ENCODE measurements around the gene MBNL2. TPM values are rescaled to one million over a fixed set of nuclear protein-coding genes. Genes with fewer than 3 reads are reported as not detected.

The MBNL2 gene
- total RNA-seq, 1 experiment from 2014 or later = 74.3 TPM

DNA sequence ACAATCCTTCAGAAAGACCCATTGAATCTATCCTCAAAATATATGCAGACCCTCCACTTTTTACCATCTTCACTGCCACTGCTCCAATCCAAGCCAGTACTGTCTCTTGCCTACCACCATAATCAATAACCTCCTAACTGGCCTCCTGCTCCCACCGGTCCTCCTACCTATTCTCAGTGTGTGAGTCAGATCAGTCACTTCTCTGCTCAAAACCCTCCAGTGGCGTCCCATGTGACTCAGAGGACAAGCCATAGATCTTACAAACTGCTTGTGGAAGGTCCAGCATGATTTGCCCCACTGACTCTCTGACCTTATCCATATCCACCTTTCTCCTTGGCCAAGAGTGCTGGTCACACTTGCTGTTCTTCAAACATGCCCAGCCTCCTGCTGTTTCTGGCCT lies 23.4 kb upstream of the MBNL2 start:
- no peak for DNase-seq (ENCODE audit: unreplicated experiment)
- Mint-ChIP-seq H3K9me3 (ENCODE audit: unreplicated experiment) (peaks cover 7% of the 10 kb centered on the region), H3K4me1 (ENCODE audit: insufficient read depth, unreplicated experiment) (no peaks in the 10 kb centered on the region), H3K4me3 (ENCODE audit: unreplicated experiment) (no peak overlapping the region), H3K27ac (ENCODE audit: low read depth, unreplicated experiment) (no peak overlapping the region), H3K27me3 (ENCODE audit: insufficient read depth, unreplicated experiment) (no peaks in the 10 kb centered on the region), H3K36me3 (ENCODE audit: insufficient read depth, unreplicated experiment) (no peaks in the 10 kb centered on the region)
- BruUV-seq (replicated peaks) = no TSS peak
- ChIA-PET CTCF (interaction anchor here (2.1 to 17.3 kb wide), 2 partner anchors 14 to 87 kb away, joined by 13 to 478 read pairs; no protein-coding TSS in a partner anchor), POLR2A (interaction anchor here (1.4 kb wide), 1 partner anchor 10 kb away, joined by 3 read pairs; no protein-coding TSS in a partner anchor)
- TF ChIP-seq, protein P1, sequence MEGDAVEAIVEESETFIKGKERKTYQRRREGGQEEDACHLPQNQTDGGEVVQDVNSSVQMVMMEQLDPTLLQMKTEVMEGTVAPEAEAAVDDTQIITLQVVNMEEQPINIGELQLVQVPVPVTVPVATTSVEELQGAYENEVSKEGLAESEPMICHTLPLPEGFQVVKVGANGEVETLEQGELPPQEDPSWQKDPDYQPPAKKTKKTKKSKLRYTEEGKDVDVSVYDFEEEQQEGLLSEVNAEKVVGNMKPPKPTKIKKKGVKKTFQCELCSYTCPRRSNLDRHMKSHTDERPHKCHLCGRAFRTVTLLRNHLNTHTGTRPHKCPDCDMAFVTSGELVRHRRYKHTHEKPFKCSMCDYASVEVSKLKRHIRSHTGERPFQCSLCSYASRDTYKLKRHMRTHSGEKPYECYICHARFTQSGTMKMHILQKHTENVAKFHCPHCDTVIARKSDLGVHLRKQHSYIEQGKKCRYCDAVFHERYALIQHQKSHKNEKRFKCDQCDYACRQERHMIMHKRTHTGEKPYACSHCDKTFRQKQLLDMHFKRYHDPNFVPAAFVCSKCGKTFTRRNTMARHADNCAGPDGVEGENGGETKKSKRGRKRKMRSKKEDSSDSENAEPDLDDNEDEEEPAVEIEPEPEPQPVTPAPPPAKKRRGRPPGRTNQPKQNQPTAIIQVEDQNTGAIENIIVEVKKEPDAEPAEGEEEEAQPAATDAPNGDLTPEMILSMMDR (IDR thresholded peaks at IDR 0.05; ENCODE audit: unreplicated experiment) = no peak
- intact Hi-C loops (cut with micrococcal nuclease) = no loop called here

DNA sequence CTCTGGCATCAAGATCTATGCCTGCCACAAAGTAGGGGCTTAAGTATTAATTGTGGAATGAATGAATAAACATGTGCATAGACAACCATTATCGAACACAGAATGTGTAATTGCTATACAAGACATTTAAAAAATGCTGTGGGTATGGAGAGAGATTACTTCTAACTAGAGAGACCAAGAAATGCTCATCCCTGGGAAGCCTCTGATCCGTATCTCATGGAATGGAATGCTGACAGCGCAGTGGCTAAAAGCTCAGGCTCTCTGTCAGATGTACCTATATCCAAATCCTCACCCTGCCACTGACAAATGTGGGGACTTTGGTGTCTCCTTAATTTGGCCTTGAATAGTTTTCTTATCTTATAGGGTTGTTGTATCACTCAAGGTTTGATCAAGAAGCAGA lies 22.7 kb upstream of the MBNL2 start:
- H3K27ac Mint-ChIP-seq (ENCODE audit: low read depth, unreplicated experiment) = no peak overlapping the region
- ChIA-PET POLR2A (interaction anchor here (0.5 to 1.4 kb wide), 2 partner anchors 9 to 88 kb away, joined by 3 read pairs; no protein-coding TSS in a partner anchor), CTCF (interaction anchor here (0.6 to 17.3 kb wide), 4 partner anchors 13 to 88 kb away, joined by 3 to 478 read pairs (median 8); no protein-coding TSS in a partner anchor)
- no peaks in the 10 kb centered on the region for H3K36me3 Mint-ChIP-seq (ENCODE audit: insufficient read depth, unreplicated experiment)
- H3K4me1 Mint-ChIP-seq (ENCODE audit: insufficient read depth, unreplicated experiment) = no peaks in the 10 kb centered on the region
- H3K27me3 Mint-ChIP-seq (ENCODE audit: insufficient read depth, unreplicated experiment) = no peaks in the 10 kb centered on the region
- H3K9me3 Mint-ChIP-seq (ENCODE audit: unreplicated experiment) = peaks cover 8% of the 10 kb centered on the region
- intact Hi-C loops (cut with micrococcal nuclease) = no loop called here
- no peak for DNase-seq (ENCODE audit: unreplicated experiment)
- TF ChIP-seq, protein P1 (IDR thresholded peaks at IDR 0.05; ENCODE audit: unreplicated experiment) = no peak
- no peak overlapping the region for H3K4me3 Mint-ChIP-seq (ENCODE audit: unreplicated experiment)
- no TSS peak for BruUV-seq (replicated peaks)

DNA sequence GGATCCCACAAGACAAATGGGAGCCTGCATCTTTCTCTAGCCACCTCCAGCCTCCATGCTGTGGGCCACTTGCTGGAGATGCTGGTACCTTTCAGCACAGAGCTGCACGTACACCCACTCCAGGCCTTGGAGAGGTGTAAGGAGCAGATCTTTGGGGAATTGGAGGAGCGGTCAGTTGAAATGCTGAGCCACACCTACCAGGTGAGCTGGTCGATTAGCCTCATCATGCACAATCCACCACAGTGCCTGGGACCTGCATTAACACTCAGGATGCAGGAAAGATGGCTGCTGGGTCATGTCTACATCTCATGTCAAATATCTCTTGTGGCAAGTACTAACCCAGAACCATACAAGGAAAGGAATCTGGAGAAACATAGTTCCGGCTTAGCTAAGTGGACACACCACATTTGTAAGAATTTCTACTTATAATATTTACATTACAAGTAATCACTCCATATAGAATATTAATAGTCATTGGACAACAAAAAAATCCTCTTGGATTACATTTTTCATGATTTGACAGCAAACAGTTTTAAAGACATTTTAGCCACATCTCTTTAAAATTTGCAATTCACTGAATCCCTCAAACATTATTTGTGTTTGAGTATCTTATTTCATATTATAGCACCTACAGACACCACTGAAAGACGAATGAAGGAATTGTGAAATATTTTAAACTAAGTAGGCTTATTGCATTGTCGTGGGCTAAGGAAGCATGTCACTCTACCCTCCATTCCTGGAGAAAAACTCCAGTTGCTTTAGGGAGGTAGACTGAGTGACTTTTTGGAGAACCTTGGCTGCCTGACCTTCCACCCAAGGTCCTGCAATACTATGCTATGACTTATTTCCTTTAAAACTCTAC lies 21.8 kb upstream of the MBNL2 start:
- intact Hi-C loops (cut with micrococcal nuclease) = no loop called here
- Mint-ChIP-seq H3K27ac (ENCODE audit: low read depth, unreplicated experiment) (no peak overlapping the region), H3K4me1 (ENCODE audit: insufficient read depth, unreplicated experiment) (no peaks in the 10 kb centered on the region), H3K4me3 (ENCODE audit: unreplicated experiment) (no peak overlapping the region), H3K27me3 (ENCODE audit: insufficient read depth, unreplicated experiment) (no peaks in the 10 kb centered on the region), H3K36me3 (ENCODE audit: insufficient read depth, unreplicated experiment) (no peaks in the 10 kb centered on the region), H3K9me3 (ENCODE audit: unreplicated experiment) (peaks cover 8% of the 10 kb centered on the region)
- CTCF ChIA-PET = interaction anchor here (0.6 to 17.3 kb wide), 5 partner anchors 12 to 1255 kb away, joined by 3 to 478 read pairs (median 3); no protein-coding TSS in a partner anchor
- TF ChIP-seq, protein P1 (IDR thresholded peaks at IDR 0.05; ENCODE audit: unreplicated experiment) = no peak
- no peak for DNase-seq (ENCODE audit: unreplicated experiment)
- no TSS peak for BruUV-seq (replicated peaks)
- POLR2A ChIA-PET = interaction anchor here (0.5 to 1.4 kb wide), 4 partner anchors 8 to 640 kb away, joined by 3 to 4 read pairs (median 4); partner anchors contain the start of gene MBNL2

DNA sequence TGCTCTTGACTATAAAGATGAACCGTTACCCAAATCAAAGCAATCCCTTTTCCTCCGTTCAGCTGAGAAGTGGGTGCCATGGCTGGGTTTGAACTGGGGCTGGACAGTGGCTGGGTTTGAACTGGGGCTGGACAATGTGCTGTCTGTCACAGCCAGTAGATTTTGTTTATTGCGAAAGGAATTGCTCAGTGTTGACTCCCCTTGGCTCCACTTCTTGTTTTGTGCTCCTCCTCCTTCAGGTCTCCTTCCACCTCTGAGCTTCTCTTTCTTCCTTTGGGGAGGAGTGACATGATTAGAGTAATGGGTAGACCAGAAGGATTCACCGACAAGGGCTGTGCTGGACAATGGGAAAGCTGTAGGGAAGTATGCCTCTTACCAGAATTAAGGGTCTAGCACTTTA lies 19.4 kb upstream of the MBNL2 start:
- DNase-seq (ENCODE audit: unreplicated experiment) = no peak
- ChIA-PET CTCF (interaction anchor here (0.5 to 17.3 kb wide), 3 partner anchors 57 to 91 kb away, joined by 3 to 478 read pairs (median 3); no protein-coding TSS in a partner anchor), POLR2A (interaction anchor here (1.2 kb wide), 1 partner anchor 20 kb away, joined by 3 read pairs; the partner anchor contains the start of gene MBNL2)
- TF ChIP-seq, protein P1 (IDR thresholded peaks at IDR 0.05; ENCODE audit: unreplicated experiment) = no peak
- no peak overlapping the region for H3K27ac Mint-ChIP-seq (ENCODE audit: low read depth, unreplicated experiment)
- H3K27me3 Mint-ChIP-seq (ENCODE audit: insufficient read depth, unreplicated experiment) = no peaks in the 10 kb centered on the region
- no peak overlapping the region for H3K4me3 Mint-ChIP-seq (ENCODE audit: unreplicated experiment)
- intact Hi-C loops (cut with micrococcal nuclease) = no loop called here
- no TSS peak for BruUV-seq (replicated peaks)
- no peaks in the 10 kb centered on the region for H3K36me3 Mint-ChIP-seq (ENCODE audit: insufficient read depth, unreplicated experiment)
- H3K4me1 Mint-ChIP-seq (ENCODE audit: insufficient read depth, unreplicated experiment) = no peaks in the 10 kb centered on the region
- peaks cover 8% of the 10 kb centered on the region for H3K9me3 Mint-ChIP-seq (ENCODE audit: unreplicated experiment)

Measured in MCF 10A (cell line).